Measurements from ENCODE around the gene TLL2.
A peak's percentile ranks its signal among the peaks of the same experiment; 100 is the strongest.

Gene TLL2

DNA sequence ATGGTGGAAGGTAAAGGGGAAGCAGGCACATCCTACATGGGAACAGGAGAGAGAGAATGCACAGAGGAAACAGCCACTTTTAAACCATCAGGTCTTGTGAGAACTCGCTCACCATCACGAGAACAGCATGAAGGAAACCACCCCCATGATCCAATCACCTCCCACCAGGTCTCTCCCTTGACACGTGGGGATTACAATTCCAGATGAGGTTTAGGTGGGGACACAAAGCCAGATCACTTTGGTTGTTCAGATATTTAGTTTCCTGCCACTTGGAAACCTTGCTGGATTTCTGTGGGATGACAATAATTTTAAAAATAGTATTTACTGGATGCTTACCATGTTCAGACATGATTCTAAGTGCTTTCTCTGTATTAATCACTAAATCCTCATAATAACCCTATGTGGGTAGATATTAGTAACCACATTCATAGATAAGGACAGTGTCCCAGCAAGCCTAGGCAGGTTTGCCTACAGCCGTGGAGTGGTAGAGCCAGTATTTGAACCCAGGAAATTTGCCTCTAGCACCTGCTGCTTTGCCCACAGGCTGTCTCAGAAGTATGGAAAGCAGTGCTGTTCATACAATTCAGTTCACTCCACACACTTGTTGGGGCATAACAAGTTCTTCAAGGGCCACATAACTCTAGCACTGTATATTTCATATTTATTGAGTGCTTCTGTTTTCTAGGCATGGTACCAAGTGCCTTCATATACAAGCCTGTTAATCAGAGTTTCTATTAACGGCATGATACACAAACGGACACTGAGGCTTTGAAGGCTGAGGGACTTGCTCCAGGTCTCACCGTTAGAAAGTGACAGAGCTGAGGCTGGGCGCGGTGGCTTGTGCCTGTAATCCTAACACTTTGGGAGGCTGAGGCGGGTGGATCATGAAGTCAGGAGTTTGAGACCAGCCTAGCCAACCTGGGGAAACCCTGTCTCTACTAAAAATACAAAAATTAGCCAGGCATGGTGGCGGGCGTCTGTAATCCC lies 8.3 kb downstream of the TLL2 start:
- DNase-seq: peak; percentile 82

DNA sequence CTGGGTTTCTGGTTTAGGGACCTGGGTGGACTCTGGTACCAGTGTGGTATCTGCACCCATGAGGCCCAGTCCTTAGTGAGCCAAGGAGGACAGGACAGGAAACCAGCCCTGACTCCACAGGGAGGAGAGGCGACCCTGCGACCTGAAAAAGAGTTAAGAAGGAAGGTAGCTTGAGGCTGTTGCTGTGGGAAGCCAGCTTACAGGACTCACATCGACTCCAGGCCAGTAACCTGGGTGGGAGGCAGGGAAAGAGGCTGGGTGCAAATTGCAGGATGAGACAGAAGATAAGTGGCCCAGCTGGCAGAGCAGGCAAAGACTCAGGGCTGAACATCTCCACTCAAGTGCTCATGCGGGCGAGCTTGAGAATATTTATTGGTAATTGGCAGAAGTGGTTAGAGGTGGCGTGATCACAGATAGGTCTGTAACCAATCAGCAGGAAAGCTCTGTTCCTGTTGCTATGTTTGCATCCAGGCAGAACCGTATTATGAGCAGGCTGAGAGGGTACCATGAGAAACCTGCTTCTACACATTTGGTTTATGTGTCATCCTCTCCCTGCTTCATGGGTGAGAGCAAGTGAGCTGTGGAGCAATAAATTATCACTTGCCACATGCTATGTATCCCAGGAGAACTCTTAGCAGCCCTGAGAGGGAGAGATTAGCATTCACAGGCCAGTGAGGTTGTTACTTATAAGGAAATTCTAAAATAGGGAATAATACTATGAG lies 11.0 kb downstream of the TLL2 start:
- DNase-seq: peak; percentile 89

DNA sequence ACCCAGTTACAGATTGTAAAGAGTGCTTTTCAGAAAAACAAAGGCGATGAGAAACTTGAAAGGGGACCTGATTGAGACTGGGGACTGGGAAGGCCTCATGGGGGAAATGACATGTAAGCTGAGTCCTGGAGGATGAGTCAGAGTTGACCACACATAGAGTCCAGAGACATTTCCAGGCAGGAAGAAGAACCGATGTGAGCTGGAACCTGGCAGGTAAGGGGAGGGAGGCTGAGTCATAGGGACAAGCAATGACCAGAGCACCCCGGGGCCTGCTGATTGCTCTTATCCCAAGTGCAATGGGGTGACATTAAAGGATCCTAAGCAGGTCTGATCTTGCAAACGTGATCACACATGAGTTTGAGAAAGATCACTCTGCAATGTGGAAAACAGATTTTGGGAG lies 11.7 kb downstream of the TLL2 start:
- no peak for DNase-seq

DNA sequence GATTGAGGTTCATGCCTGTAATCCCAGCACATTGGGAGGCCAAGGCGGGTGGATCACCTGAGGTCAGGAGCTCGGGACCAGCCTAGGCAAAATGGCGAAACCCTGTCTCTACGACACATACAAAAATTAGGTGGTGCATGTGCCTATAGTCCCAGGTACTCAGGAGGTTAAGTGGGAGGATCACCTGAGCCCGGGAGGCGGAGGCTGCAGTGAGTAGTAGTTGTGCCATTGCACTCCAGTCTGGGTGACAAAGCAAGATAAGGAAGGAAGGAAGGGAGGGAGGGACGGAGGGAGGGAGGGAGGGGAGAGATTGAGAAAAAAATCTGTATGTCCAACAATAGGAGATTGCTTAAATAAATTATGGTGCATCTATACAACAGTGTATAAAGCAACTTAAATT lies 13.2 kb downstream of the TLL2 start:
- DNase-seq: no peak

DNA sequence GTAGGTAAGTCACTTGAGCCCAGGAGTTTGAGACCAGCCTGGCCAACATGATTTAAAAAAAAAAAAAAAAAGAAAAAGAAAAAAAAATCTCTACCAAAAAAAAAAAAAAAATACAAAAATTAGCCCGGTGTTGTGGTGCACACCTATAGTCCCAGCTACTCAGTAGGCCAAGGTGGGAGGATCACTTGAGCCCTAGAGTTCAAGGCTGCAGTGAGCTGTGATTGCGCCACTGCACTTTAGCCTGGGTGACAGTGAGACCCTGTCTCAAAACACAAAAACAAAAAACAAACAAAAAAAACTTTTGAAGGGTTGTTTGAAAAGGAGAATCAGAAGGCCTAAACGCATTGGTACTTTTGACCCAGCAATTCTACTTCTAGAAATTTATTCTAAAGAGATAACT lies 13.7 kb downstream of the TLL2 start:
- no peak for DNase-seq

DNA sequence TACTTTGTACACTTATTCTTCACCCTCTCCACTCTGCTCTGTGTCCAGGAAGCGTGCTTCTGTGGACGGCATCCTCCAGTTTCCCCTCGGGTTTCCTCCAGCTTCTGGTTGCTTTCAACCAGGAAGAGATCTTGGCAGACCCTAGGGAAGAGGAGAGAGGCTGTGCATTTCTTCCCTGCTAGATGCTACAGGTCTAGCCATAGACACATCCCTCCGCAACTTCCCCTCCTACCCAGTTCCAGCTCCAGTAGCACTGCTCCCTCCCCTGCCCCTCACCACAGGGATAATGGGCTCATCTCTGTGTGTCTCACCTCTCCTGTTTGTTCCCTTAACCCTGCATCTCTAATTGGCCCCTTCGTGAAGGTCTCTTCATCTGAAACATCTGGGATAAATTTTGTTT lies 16.3 kb downstream of the TLL2 start:
- no peak for DNase-seq

DNA sequence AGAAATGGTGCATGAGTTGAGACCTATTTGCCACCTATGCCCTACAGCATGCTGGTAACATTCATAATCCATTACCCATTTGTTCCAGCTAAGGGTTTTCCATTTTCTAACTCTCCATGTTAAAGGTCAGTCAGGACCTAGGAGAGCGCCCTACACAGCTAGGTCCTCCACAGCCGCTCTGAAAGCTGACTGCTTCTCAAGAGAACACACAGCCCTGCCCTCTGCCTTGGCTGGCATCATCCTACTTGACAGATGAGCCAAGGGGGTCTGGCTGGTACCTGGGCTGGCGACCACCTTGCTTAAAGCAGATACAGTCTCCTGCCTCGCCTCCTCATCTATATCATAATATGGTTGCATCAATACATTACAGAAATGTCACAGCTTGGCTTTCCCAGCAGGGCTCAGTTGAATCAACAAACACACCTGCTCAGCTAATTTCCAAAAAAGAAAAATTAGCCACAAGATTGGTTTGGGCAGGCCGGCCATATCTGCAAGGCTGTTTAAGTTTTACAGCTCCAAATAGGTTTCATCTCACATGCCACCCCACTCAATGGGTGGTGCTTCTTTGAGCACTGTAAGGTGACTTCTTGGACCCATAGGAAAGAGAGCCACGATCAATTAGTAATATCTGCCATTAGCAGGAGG lies 17.3 kb downstream of the TLL2 start:
- no peak for DNase-seq

DNA sequence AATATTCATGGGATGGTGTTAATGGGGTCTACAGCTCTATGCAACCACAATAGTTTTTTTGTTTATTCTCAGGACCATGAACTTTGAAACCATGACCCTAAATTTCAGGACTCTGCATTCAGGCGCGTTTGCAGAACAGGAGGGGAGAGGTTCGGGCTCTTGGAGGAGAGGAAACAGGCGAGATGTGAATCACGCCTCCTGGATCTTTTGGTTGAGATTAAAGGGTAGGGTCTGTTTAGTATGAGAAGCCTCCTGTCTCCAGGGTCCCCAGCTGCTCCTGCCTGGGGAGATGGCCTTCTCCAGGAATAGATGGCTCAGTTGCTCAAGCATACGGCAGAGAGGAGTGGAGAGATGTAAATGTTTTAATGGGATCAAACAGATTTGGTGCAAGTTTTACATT lies 18.2 kb downstream of the TLL2 start:
- no peak for DNase-seq

DNA sequence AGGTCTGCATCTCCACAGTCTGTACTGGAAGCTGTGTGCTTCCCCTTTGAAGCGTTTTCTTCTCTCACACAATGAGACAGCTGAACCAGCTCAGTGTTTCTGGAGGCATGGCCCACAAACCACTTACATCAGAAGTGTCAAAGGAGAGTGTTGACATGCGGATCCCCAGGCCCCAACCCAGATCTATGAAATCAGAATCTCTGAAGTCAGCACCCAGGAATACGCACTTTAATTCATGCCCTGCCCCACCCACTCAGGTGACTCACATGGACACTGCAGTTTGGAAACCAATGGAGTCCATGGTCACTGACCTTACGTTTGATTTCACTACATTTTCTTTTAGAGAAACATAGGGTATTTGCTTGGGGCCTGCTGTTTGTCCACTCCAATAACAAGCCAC lies 19.0 kb downstream of the TLL2 start:
- DNase-seq: no peak

DNA sequence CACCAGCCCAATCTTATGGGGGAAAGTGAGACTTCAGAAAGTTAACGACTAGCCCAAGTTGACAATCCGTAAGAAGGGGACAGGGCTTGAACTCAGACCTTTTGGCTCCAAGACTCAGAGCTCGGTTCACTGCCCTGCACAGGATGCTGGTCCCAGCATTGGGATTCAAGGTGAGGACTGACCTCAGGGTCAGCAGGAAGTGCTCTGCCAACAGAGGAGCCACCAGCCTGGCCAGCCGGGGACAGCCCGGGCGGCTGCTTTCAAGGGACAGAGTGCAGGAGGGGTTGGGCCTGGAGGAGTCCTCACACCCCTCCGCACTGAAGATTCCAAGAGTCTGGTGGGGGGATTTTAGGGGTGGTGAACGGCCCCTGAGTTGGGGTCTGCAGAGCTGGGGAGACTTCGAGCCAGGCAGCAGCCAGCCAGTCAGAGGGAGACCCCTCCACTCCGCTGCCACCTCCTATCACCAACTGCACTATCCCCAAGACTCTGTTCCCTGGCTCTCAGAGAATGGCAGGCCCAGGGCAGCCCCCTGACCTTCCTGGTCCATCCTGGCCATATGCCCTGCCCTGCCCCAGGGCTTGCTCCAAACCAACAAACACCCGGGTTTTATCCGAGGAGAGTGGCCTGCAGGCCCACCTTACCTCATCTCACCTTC lies 19.7 kb downstream of the TLL2 start:
- no peak for DNase-seq

DNA sequence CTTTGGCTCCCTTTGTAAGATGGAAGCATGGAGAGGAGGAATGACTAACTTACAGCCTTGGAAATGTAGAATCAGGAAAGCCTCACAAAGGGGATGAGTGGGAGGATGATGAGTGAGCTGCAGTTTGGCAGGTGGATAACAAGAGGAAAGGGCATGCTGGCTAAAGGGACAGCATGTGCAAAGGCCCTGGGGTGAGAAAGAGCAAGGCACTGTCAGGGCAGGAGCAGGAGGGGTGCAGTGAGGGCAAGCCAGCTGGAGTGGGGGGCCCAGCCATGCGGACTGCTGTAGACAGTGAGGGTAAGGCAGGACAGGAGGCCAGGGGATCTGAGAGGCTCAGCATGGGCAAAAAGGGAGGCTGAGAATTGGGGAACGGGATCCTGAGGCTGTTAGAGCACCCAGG lies 20.5 kb downstream of the TLL2 start:
- DNase-seq: no peak

DNA sequence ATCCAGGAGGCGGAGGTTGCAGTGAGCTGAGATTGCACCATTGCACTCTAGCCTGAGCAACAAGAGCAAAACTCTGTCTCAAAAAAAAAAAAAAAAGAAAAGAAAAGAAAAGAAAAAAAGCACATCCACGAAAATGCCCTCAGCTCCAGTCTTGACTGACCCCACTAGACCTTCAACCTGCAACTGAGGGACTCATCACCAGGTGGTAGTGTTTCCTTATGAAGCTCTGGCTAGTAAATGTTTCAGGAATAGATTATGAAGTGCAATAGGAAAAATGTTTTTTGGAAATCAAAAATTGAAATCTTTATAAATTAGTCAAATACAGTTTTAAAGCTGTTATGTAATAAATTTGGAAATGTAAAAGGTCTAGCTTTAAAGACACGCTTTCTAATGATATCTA lies 22.4 kb downstream of the TLL2 start:
- DNase-seq: no peak

DNA sequence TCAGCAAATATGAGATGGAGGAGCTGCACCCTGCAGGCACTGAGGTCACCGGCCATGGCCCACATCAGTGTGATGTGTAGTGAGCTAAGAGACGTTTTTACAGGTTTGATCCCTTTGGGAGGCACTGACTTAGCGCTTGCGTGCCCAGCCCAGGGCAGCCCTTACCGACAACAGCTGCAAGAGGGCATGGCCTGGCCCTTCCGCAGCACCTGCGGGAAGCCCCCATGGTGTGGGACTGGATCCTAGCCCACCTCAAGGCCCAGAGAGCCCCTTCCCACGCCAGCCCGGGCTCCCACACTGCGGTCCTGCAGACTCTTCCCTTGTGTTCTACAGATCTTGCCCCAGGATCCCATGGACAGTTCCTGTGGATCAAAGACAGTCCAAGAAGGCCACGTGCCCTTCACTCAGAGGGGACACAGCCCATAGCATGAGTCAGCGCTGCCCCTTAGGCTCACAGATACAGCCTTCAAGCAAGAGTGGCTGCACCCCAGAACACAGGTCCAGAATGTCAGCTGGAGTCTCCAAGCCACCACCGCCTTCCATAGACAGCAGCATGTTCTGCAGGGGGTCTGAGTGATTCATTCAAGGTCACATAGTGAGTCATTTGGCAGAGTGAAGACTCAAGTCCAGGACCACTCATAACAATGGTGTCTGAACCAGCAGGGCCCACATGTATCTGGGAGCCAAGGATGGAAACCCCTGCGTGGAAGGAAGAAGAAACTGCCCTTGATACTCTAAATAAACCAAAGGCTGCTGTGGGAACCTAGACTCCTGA lies 25.4 kb downstream of the TLL2 start:
- no peak for DNase-seq

DNA sequence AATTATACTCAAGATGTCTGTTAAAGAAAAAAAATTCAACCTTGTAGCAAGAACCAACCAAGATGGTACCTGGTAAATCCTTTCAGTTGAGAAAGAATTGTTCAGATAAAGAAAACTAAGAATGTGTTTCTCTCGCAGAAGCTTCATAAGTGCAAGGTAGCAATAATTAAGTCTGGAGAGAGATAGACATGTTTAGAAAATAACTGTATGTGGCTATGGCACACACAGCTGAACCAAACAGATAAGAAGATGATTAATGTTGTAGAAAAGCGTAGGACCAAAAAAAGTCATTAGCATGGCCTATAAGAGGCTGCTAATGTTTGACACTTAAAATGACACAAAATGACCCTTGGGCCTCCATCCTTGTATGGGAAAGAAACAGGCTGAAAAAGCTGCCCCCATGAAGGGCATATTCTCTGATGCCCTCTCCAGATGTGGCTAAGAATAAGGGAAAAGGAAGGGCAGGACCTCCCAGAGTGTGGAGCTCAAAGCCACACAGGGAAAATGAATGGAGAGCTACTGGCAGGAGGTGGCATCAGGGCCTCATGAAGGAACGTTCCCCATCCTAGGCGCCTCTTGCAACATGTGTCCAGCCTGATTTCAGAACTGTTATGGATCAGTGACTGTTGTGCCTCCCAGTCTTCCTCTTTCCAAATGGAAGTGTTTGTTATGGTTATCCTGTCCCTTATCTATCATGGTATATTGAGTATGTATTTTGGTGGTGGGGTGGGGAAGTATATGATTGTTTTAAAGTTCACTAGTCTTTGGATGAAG lies 30.7 kb downstream of the TLL2 start:
- no peak for DNase-seq

DNA sequence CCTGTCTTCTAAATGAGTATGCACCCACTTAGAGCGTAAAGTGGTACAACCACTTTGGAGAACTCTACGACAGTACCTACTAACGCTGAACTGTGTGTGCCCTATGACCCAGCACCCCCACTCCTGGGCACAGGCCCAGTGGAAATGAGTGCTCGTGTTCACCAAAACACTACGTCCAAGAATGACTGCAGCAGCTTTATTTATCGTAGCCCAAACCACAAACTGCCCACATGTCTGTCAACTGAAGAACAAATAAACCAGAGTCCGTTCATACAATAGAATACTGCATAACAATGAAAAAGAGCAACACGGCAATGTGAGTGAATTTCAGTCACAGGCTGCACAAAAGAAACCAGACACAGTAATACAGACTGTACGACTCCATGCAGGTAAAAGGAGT lies 35.4 kb downstream of the TLL2 start:
- no peak for DNase-seq

DNA sequence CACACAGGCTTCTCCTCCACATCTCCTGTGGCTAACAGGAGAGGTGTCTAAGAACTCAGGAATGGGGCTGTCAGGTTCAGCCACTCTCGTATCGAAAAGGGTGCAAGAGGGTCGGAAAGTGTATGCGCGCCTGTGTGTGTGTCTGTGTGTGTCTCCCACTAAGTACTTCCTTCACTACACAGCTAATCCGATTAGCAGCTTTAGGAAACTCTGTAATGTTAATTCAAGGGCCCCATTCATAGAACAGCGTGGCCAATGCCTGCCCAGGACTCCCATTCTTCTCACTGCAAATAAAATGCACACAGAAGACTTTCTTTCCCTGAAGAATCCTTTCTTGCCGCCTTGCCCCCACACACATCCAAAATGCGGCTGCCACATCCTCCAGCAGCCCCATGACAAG lies 39.9 kb downstream of the TLL2 start:
- DNase-seq: no peak

DNA sequence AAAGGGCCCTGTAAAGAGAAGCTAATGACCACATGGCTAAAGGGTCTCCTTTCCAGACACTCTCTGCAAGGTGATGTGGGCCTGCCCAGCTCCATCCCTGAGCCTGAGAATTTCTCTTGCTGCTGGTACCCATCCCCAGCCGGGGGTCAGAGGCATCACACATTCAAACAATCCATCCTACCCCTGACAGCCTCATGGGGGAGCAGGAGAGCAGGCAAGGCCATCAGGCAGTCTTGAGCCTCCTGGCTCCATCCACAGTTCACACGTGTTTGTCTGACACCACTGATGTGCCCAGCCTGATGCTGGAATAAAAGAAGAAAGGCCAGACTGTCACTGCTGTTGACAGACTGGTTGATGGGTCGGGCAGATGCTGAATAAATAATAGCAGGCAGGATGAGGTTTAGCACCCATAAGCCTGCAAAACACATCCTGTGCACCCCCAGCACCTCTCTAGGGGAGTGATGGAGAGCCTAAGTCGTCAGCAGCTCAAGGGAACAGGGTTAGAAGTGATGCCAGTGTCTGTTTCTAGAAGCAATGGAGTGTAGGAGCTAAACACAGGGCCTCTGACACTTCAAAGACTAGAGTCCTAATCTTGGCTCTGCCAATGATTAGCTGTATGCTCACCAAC lies 43.5 kb downstream of the TLL2 start:
- DNase-seq: no peak

DNA sequence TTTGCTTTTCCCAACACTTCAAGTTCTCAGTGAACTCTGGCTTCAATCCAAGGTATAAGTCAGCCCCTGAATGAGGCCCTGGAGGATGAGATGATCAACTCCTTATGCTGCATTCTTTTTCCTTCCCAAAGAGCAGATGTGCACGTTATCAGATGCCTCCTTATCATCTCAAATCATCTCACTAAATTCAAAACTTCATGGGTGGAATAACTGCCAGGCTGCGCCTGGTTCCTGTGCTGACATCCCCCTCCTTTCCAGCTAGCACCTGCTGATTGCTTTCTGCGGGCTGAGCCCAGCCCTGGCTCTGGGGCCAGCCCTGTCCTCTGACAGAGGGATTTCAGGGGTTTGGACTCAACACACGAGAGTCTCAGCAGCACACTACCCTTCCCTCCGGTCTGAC lies 44.9 kb downstream of the TLL2 start:
- peak; percentile 25 for DNase-seq

DNA sequence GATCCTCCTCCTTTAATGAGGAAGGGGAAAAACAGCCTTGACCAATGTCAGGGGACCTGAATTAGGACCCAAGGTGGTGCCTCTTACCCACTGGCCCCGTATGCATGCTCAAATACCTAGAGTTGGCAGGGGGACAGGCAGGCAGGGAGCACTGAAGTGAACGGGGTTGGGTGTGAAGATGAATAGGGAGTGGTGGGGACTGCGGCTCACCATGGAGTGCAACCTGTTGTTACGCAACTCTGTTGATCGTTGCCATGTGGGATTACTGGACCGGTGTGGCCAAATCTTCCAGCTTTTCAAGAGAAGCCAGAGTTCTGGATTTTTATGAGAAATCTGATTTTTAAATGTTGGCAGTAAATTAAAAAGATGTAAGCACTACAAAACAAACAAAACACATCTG lies 48.1 kb downstream of the TLL2 start:
- no peak for DNase-seq

DNA sequence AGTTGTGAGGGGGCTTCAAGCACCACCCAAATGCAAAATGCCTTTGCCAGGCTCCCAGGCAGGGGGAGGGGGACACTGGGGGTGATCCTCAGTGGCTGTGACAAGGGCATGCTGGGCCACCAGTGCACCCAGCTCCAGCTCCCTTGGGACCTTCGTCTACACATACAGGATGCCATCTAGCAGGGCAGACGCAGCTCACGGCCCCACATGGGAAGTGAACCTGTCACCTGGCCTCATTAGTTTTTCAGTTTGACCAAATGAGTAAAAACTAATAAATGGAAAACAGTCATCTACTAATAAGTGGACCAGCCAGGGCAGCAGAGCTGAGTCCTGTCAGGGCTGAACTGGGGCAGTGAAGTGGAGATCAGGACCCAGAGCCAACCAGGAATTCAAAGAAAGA lies 50.2 kb downstream of the TLL2 start:
- DNase-seq: no peak

DNA sequence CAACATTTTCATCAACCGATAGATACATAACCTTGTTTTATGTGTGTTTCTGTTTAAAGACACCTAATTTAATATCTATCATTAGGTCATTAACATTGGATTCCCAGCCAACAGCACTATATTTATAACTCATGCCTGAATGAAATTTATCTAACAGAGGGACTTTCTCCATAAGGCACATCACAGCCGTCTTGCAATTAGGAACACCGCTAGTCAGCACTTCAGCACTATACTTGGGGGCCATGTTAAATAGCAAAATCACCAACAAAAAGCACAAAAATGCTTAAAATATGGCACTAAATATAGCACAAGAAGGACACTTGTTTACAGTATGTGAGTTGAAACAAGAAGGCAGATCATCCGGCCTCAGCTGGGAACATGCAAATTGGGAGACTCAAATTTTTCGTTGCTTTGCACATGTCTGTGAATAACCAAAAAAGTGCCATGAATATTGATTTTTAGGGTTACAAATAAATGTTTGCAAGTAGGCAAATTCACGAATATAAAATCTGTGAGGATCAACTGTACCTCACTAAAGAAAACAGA lies 51.0 kb downstream of the TLL2 start:
- no peak for DNase-seq

All from DMS79 (cell line).